Gastrocnemius medialis (tissue), 4 donors: Measurements from ENCODE around the gene PEX26. TPM values are rescaled to one million over a fixed set of nuclear protein-coding genes. Genes with fewer than 3 reads are reported as not detected.
A peak's percentile ranks its signal among the peaks of the same experiment; 100 is the strongest.

ENCODE experiments used
- ATAC-seq, 2 donors: fragments of 150-250 bp; one replicate each; pipeline ENCODE4 v1.9.1; 2016
- DNase-seq, 2 donors: peaks; one replicate each; pipeline ENCODE4 v3.0.0-alpha.2; 2019
- H3K27ac ChIP-seq, 4 donors: fragments of 200-600 bp; sonication (generic); 1 replicate in 1 of 4; 2 replicates in 3 of 4; pipeline ENCODE4 v1.5.1; 2016 to 2018; ENCODE audit warnings: mild to moderate bottlenecking in 2 of 4, moderate library complexity in 1 of 4
- H3K27me3 ChIP-seq, 3 donors: fragments of 200-600 bp; sonication (generic) in 2 of 3; 1 replicate in 1 of 3; 2 replicates in 2 of 3; pipeline versions ENCODE4 v1.5.1 to v1.6.0; 2016 to 2019; ENCODE audit warnings: mild to moderate bottlenecking in 1 of 3, moderate library complexity in 1 of 3
- H3K36me3 ChIP-seq, 2 donors: fragments of 200-600 bp; sonication (generic) in 1 of 2; one replicate each; pipeline ENCODE4 v1.5.1; 2017 to 2018
- H3K4me1 ChIP-seq, 2 donors: fragments of 200-600 bp; sonication (generic) in 1 of 2; one replicate each; pipeline ENCODE4 v1.5.1; 2016 to 2017; ENCODE audit warnings: mild to moderate bottlenecking in 2 of 2
- H3K4me3 ChIP-seq, 4 donors: fragments of 200-600 bp; sonication (generic) in 3 of 4; 1 replicate in 1 of 4; 2 replicates in 3 of 4; pipeline ENCODE4 v1.5.1; 2016 to 2019; ENCODE audit warnings: mild to moderate bottlenecking in 2 of 4
- H3K9me3 ChIP-seq, 3 donors: fragments of 200-600 bp; sonication (generic) in 2 of 3; 1 replicate in 1 of 3; 2 replicates in 2 of 3; pipeline ENCODE4 v1.5.1; 2016 to 2019
- POLR2A ChIP-seq, 2 donors: fragments of 450-650 bp; IDR thresholded peaks; one replicate each; pipeline ENCODE4 v1.6.1; 2017; ENCODE audit warnings: antibody characterized with exemption in 2 of 2, mild to moderate bottlenecking in 2 of 2, moderate library complexity in 2 of 2
- in situ Hi-C, 4 donors: fragments of 200-750 bp; cut with MboI; loops; one replicate each; pipeline versions ENCODE4 v1.15.0 to v1.8.0; 2017; ENCODE audit warnings: low sequenced_read_pairs in 4 of 4
- intact Hi-C: fragments of 100-400 bp; cut with DNase I; formaldehyde crosslinking; loops from one replicate; pipeline ENCODE4 v1.15.1; 2023; ENCODE audit warnings: low total_unique reads
- total RNA-seq, 4 donors: library from RNA; depleted of rRNA; stranded (reverse); fragments of >200 nt; gene quantifications; one replicate each; pipeline versions ENCODE4 v1.1.0 to v1.2.3, GENCODE V29; 2016
- TF ChIP-seq, protein P1 (sequence below), 5 experiments: fragments of 450-650 bp in 3 of 5; fragments of 200-600 bp in 2 of 5; sonication (generic) in 2 of 5; IDR thresholded peaks in 4 of 5; conservative IDR thresholded peaks in 1 of 5; 1 replicate in 4 of 5; 2 replicates in 1 of 5; pipeline ENCODE4 v1.5.1; 2016 to 2019; ENCODE audit warnings: antibody characterized with exemption in 5 of 5, mild to moderate bottlenecking in 3 of 5, moderate library complexity in 3 of 5

PEX26 gene
- total RNA-seq, 4 donors from 2014 or later: 16.4 to 24.7 (median 16.8) TPM

DNA sequence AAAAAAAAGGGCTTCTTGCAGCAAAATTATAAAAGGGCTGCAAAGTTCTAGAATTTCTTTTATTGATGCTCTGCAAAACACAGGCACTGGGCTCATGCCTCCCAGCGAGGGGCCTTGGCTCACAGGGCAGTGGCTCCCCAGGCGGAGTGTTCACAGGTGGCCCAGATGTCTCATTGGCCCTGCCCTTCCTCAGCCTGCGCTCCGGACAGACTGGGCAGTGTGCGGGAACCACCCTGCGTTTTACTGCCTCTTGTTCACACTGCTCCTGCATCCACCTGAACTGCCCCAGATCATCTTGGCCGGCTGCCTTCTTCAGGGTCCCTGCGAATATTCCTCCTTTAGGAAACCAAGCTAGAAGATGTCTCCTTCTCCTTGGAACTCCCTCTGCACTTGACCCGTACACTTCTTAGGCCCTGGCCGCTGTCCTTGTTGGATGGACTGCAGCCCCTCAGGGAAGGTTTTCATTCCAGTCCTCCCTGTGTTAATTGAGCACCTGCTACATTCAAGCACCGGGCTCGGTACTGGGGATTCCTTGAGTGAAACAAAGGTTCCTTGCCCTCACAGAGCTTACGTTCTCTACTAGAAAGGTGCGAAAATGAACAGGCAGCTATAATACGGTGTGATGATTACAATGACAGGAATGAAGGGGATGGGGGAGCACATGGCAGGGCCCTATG is 37.3 kb downstream of the PEX26 start:
- Histone ChIP-seq H3K27ac (peak overlapping the region; percentile 87 to 97 (median 94)), H3K9me3 (no peaks in the 10 kb centered on the region), H3K36me3 (no peaks in the 10 kb centered on the region), H3K4me3 (no peak overlapping the region), H3K4me1 (peaks cover 83 to 91% of the 10 kb centered on the region in 2 donors), H3K27me3 (no peaks in the 10 kb centered on the region)
- DNase-seq (peak in 1 of 2 donors; percentile 57), ATAC-seq (no peak)
- TF ChIP-seq, protein P1, sequence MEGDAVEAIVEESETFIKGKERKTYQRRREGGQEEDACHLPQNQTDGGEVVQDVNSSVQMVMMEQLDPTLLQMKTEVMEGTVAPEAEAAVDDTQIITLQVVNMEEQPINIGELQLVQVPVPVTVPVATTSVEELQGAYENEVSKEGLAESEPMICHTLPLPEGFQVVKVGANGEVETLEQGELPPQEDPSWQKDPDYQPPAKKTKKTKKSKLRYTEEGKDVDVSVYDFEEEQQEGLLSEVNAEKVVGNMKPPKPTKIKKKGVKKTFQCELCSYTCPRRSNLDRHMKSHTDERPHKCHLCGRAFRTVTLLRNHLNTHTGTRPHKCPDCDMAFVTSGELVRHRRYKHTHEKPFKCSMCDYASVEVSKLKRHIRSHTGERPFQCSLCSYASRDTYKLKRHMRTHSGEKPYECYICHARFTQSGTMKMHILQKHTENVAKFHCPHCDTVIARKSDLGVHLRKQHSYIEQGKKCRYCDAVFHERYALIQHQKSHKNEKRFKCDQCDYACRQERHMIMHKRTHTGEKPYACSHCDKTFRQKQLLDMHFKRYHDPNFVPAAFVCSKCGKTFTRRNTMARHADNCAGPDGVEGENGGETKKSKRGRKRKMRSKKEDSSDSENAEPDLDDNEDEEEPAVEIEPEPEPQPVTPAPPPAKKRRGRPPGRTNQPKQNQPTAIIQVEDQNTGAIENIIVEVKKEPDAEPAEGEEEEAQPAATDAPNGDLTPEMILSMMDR (IDR thresholded peaks at IDR 0.05 in 4 of 5, conservative IDR thresholded peaks at IDR 0.05 in 1 of 5): no peak
- no peak for TF ChIP-seq POLR2A (IDR thresholded peaks at IDR 0.05)
- intact Hi-C loops: loop anchor here (10.0 kb wide), 2 partner anchors 740 to 1170 kb away; no protein-coding TSS in a partner anchor
- in situ Hi-C loops: no loop called here

DNA sequence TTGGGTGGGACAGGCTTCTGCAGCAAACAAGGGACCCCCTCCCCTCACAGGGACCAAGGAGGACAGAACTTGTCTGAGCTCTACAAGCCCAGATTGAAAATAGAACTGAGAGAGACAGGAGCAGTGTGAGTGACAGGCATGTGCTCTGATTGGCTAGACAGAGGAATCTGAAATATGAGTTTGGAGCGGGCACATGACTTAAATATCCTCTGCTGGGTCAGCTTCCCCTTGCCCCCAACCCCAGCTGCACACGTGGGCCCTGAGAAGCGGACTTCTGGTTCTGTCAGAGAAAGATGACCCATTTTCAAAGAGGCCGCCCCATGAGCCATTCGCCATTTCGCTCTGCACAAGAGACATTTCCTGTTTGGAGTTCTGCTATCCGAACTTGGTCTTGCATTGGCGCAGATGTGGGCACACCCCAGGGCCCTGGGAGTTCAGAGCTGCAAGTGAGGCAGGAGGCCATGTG is 38.1 kb downstream of the PEX26 start:
- Histone ChIP-seq H3K27ac (peak overlapping the region; percentile 87 to 97 (median 94)), H3K4me1 (peaks cover 91 to 97% of the 10 kb centered on the region in 2 donors), H3K4me3 (peak overlapping the region in 1 of 4 donors; percentile 4), H3K27me3 (no peaks in the 10 kb centered on the region), H3K36me3 (no peaks in the 10 kb centered on the region), H3K9me3 (no peaks in the 10 kb centered on the region)
- in situ Hi-C loops (no loop called here), intact Hi-C loops (loop anchor here (10.0 kb wide), 2 partner anchors 741 to 1169 kb away; no protein-coding TSS in a partner anchor)
- peak; percentile 60 to 73 for DNase-seq
- peak; percentile 43 to 57 for ATAC-seq
- TF ChIP-seq POLR2A (IDR thresholded peaks at IDR 0.05): peak; percentile 68 to 71
- TF ChIP-seq, protein P1 (IDR thresholded peaks at IDR 0.05 in 4 of 5, conservative IDR thresholded peaks at IDR 0.05 in 1 of 5): no peak

DNA sequence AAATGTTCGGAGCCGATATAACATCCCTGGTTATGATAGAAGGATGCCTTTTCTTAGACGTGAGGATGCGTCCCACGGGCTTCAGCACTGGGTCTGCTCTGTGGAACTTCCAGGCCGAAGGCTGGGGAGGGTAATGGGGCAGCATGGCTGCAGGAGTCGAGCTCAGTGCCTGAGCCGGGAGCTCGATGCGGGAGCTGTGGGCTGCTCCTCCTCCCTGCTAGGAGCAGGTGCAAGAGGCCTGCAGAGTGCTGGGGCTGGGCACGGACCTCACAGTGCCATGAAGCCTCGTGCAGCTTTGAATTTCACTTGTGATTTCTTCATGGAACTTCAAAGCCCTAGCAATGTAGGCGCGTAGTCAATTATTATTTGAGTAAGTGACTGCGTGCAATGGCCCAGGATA is 38.8 kb downstream of the PEX26 start:
- Histone ChIP-seq H3K9me3 (no peaks in the 10 kb centered on the region), H3K4me1 (peaks cover 95 to 97% of the 10 kb centered on the region in 2 donors), H3K27me3 (no peaks in the 10 kb centered on the region), H3K4me3 (peak overlapping the region in 1 of 4 donors; percentile 4), H3K27ac (peak overlapping the region; percentile 87 to 97 (median 94)), H3K36me3 (no peaks in the 10 kb centered on the region)
- in situ Hi-C loops (no loop called here), intact Hi-C loops (loop anchor here (10.0 kb wide), 2 partner anchors 742 to 1168 kb away; no protein-coding TSS in a partner anchor)
- DNase-seq (peak; percentile 75 to 87), ATAC-seq (peak; percentile 47 to 50)
- TF ChIP-seq, protein P1 (IDR thresholded peaks at IDR 0.05 in 4 of 5, conservative IDR thresholded peaks at IDR 0.05 in 1 of 5): no peak
- TF ChIP-seq POLR2A (IDR thresholded peaks at IDR 0.05): peak; percentile 42 to 52

DNA sequence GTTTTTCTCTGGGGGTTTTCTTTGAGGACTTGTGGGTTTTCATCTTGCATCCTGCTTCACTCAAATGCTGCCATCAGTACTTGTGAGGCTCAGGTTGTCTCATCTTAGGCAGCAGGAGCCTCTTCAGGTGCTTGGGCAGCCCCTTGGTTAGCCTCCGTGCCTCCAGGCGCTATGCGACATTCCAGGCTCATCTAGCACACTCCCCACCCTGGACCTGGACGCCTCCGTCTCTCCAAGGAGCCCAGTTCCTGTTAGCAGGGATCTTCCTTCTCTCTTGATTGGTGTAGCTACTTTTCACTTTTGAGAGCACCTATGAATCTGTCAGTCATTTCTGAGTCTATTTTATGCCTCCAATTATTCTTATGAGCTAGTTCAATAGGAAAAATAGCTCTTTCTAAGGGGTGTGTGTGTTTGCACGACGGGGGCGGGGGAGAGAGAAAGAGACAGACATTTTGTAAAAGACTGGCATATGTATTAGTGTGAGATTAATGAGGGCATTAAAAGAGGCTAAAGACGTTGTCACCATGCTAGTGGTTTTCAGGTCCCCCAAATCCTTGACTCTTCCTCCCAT is 40.6 kb downstream of the PEX26 start:
- ATAC-seq: no peak
- Histone ChIP-seq H3K27ac (peak overlapping the region; percentile 87 to 97 (median 94)), H3K36me3 (peaks cover 0 to 3% of the 10 kb centered on the region in 2 donors), H3K4me1 (peaks cover 78 to 79% of the 10 kb centered on the region in 2 donors), H3K27me3 (no peaks in the 10 kb centered on the region), H3K4me3 (no peak overlapping the region), H3K9me3 (no peaks in the 10 kb centered on the region)
- TF ChIP-seq, protein P1 (IDR thresholded peaks at IDR 0.05 in 4 of 5, conservative IDR thresholded peaks at IDR 0.05 in 1 of 5): no peak
- no peak for TF ChIP-seq POLR2A (IDR thresholded peaks at IDR 0.05)
- intact Hi-C loops (loop anchor here (10.0 kb wide), 2 partner anchors 744 to 1166 kb away; no protein-coding TSS in a partner anchor), in situ Hi-C loops (no loop called here)
- DNase-seq: no peak
